K562 (cell line): Measurements from ENCODE around the gene IRAK2. TPM values are rescaled to one million over a fixed set of nuclear protein-coding genes. Genes with fewer than 3 reads are reported as not detected.
A peak's percentile ranks its signal among the peaks of the same experiment; 100 is the strongest.

Experiments used
- BRD9 ChIP-seq: fragments of 450-650 bp; IDR thresholded peaks from 2 replicates; pipeline ENCODE4 v1.6.1; 2018; ENCODE audit warnings: low read depth; ENCODE audit not compliant: partially characterized antibody
- DDX20 ChIP-seq: fragments of 450-650 bp; IDR thresholded peaks from 2 replicates; pipeline ENCODE4 v1.6.1; 2016; ENCODE audit warnings: missing genetic modification characterization, low read depth, mild to moderate bottlenecking, missing compliant biosample characterization, moderate library complexity
- DPF2 ChIP-seq: fragments of 450-650 bp; IDR thresholded peaks from 2 replicates; pipeline ENCODE4 v1.6.1; 2016
- FOS ChIP-seq: IDR thresholded peaks from 3 replicates; pipeline ENCODE4 v1.6.1; 2011; ENCODE audit not compliant: insufficient read length; ENCODE audit errors: extremely low read depth
- IRF9 ChIP-seq: fragments of 450-650 bp; IDR thresholded peaks from 2 replicates; pipeline ENCODE4 v1.6.1; 2016; ENCODE audit warnings: missing biosample characterization, missing genetic modification characterization
- KDM1A ChIP-seq, 2 experiments: fragments of 450-650 bp; IDR thresholded peaks; 2 replicates each; pipeline ENCODE4 v1.6.1; 2016; ENCODE audit warnings: mild to moderate bottlenecking in 2 of 2
- RERE ChIP-seq: sonication (generic); formaldehyde crosslinking; IDR thresholded peaks from 2 replicates; pipeline ENCODE4 v1.8.0; 2023; ENCODE audit warnings: missing genetic modification reagents, mild to moderate bottlenecking, borderline replicate concordance
- SIN3B ChIP-seq: fragments of 450-650 bp; IDR thresholded peaks from 2 replicates; pipeline ENCODE4 v1.6.1; 2017; ENCODE audit warnings: low read depth, mild to moderate bottlenecking, moderate library complexity
- SMARCC2 ChIP-seq: fragments of 450-650 bp; IDR thresholded peaks from 2 replicates; pipeline ENCODE4 v1.6.1; 2017; ENCODE audit warnings: antibody characterized with exemption, moderate library complexity, mild to moderate bottlenecking, low read depth
- SNAPC5 ChIP-seq: fragments of 250-450 bp; sonication (Bioruptor Pico); IDR thresholded peaks from 2 replicates; pipeline ENCODE4 v1.8.0; 2021; ENCODE audit warnings: moderate library complexity, mild to moderate bottlenecking, inconsistent platforms
- ZBTB26 ChIP-seq: fragments of 450-650 bp; formaldehyde crosslinking; IDR thresholded peaks from 2 replicates; pipeline ENCODE4 v1.4.0; 2022; ENCODE audit warnings: missing genetic modification characterization
- ZBTB9 ChIP-seq: fragments of 450-650 bp; formaldehyde crosslinking; IDR thresholded peaks from 2 replicates; pipeline ENCODE4 v1.4.0; 2020; ENCODE audit warnings: mild to moderate bottlenecking, moderate library complexity
- ZNF143 ChIP-seq: sonication (generic); formaldehyde crosslinking; IDR thresholded peaks from 2 replicates; pipeline ENCODE4 v1.9.0; 2022; ENCODE audit warnings: mild to moderate bottlenecking, missing genetic modification reagents
- ZNF57 ChIP-seq: fragments of 450-650 bp; formaldehyde crosslinking; IDR thresholded peaks from 2 replicates; pipeline ENCODE4 v1.4.0; 2020; ENCODE audit warnings: mild to moderate bottlenecking, moderate library complexity
- polyA plus RNA-seq, 8 experiments: library from polyadenylated mRNA; depleted of rRNA in 4 of 8; stranded (reverse) in 5 of 8; unstranded in 3 of 8; fragments of >200 nt; fragmentation: Nextera tagmentation in 2 of 8; fragmentation: Illumina TruSeq in 1 of 8; extraction: Ambion mirVana in 2 of 8; extraction: Trizol in 1 of 8; gene quantifications; 2 replicates each; pipeline versions ENCODE4 v1.2.1 to v1.2.3, GENCODE V29; 2011 to 2014; ENCODE audit warnings: inconsistent platforms in 1 of 8, missing spikeins in 1 of 8
- total RNA-seq, 7 experiments: library from RNA; depleted of rRNA in 6 of 7; stranded (reverse); fragments of >200 nt in 6 of 7; fragmentation: Illumina TruSeq in 2 of 7; extraction: Trizol in 2 of 7; gene quantifications; 2 replicates each; pipeline versions ENCODE4 v1.2.1 to v1.2.3, GENCODE V29; 2011 to 2021; ENCODE audit warnings: low replicate concordance in 1 of 7
- TF ChIP-seq, protein P1 (sequence below): fragments of 250-450 bp; sonication (Bioruptor Pico); IDR thresholded peaks from 2 replicates; pipeline ENCODE4 v1.8.0; 2021; ENCODE audit warnings: borderline replicate concordance, mild to moderate bottlenecking, moderate library complexity; ENCODE audit not compliant: poor library complexity, severe bottlenecking

The IRAK2 gene
- total and polyA plus RNA-seq, 9 of the 15 experiments (the other 6 are each of a cell fraction or from before 2014, with no cell fraction given): 0.42 to 4.4 (median 2.7) TPM

- TF ChIP-seq ZBTB9: no peak
- peak; percentile 92 for TF ChIP-seq DPF2
- peak; percentile 60 to 74; a peak in 3 of 4 replicates for TF ChIP-seq KDM1A (IDR thresholded peaks at IDR 0.05)
- TF ChIP-seq, protein P1, sequence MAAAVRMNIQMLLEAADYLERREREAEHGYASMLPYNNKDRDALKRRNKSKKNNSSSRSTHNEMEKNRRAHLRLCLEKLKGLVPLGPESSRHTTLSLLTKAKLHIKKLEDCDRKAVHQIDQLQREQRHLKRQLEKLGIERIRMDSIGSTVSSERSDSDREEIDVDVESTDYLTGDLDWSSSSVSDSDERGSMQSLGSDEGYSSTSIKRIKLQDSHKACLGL (CRISPR knock-in tag): no peak
- TF ChIP-seq SMARCC2: peak; percentile 74; the same call in 1 of the 2 replicates
- no peak for TF ChIP-seq SNAPC5 (CRISPR knock-in tag)
- no peak for TF ChIP-seq ZNF143 (CRISPR knock-in tag)
- TF ChIP-seq ZBTB26: no peak
- TF ChIP-seq BRD9: no peak
- TF ChIP-seq IRF9 (tag): no peak
- no peak for TF ChIP-seq DDX20 (tag)
- peak; percentile 69 for TF ChIP-seq FOS
- no peak for TF ChIP-seq ZNF57 (CRISPR knock-in tag)
- TF ChIP-seq SIN3B: no peak
- no peak for TF ChIP-seq RERE (CRISPR knock-in tag)
Observed at GRCh38 chr3:10173095-10173925, 8.6 kb downstream of the IRAK2 start (continued).
